ENCODE results near the gene KATNAL1. TPM values are rescaled to one million over a fixed set of nuclear protein-coding genes. Genes with fewer than 3 reads are reported as not detected.
"Not testable (repeated sequence)": the region's sequence is repeated elsewhere in the genome, so short reads cannot be mapped to it uniquely, and the experiment has no call there.

Gene KATNAL1
- total RNA-seq, 2 donors from 2014 or later, result 13.7 to 19.1 TPM

DNA sequence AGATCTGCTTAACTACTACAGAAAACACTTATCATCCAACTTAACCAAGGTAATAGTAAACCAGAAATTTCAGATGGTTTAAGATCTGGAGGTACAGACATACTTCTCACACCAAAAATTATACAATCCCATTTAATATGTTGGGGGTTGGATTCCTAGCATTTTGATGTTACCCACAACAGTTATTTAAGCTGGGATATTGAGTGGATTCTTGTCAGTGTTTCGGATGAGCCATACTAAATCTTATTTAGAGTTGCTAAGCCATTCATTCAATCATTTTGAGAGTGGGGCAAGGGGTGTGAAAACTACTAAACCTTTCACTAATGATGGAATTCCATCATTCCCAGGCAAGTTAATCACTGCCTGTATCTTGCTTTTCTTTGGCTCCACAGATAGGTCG is 40.6 kb downstream of the KATNAL1 start:
- TF ChIP-seq CTCF (IDR thresholded peaks at IDR 0.05), result no peak
- Histone ChIP-seq H3K9me3 (no peaks in the 10 kb centered on the region), H3K27ac (no peak overlapping the region), H3K36me3 (no peaks in the 10 kb centered on the region), H3K27me3 (replicated peaks; ENCODE audit: insufficient read depth) (no peaks in the 10 kb centered on the region), H3K4me1 (ENCODE audit: control insufficient read depth in 1 of 2, low read depth in 2 of 2) (no peaks in the 10 kb centered on the region), H3K4me3 (no peak overlapping the region)
- no peak for DNase-seq (ENCODE audit: low spot score)
- ATAC-seq (ENCODE audit: insufficient number of reproducible peaks, low FRiP score, low read depth), result no peak

DNA sequence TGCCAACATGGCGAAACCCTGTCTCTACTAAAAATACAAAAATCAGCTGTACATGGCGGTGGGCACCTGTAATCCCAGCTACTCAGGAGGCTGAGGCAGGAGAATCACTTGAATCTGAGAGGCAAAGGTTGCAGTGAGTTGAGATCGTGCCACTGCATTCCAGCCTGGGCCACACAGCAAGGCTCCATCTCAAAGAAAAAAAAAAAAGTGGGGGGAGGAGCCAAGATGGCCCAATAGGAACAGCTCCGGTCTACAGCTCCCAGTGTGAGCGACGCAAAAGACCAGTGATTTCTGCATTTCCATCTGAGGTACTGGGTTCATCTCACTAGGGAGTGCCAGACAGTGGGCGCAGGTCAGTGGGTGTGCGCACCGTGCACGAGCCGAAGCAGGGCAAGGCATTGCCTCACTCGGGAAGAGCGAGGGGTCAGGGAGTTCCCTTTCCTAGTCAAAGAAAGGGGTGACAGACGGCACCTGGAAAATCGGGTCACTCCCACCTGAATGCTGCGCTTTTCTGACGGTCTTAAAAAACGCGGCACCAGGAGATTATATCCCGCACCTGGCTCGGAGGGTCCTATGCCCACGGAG is 48.1 kb downstream of the KATNAL1 start:
- H3K27ac ChIP-seq; H3K9me3 ChIP-seq; ATAC-seq (ENCODE audit: insufficient number of reproducible peaks, low FRiP score, low read depth); H3K27me3 ChIP-seq (replicated peaks; ENCODE audit: insufficient read depth); DNase-seq (ENCODE audit: low spot score); H3K36me3 ChIP-seq; H3K4me3 ChIP-seq: not testable (repeated sequence)
- H3K4me1 ChIP-seq (ENCODE audit: control insufficient read depth in 1 of 2, low read depth in 2 of 2), result peaks cover 0 to 13% of the 10 kb centered on the region in 2 donors

GRCh38 chr13:30257468-30258099 is 49.8 kb downstream of the KATNAL1 start:
- Histone ChIP-seq H3K36me3 (no peaks in the 10 kb centered on the region), H3K9me3 (no peaks in the 10 kb centered on the region), H3K27ac (no peak overlapping the region), H3K4me3 (no peak overlapping the region), H3K27me3 (replicated peaks; ENCODE audit: insufficient read depth) (no peaks in the 10 kb centered on the region), H3K4me1 (ENCODE audit: control insufficient read depth in 1 of 2, low read depth in 2 of 2) (peaks cover 0 to 13% of the 10 kb centered on the region in 2 donors)
- no peak for DNase-seq (ENCODE audit: low spot score)
- no peak for TF ChIP-seq CTCF (IDR thresholded peaks at IDR 0.05)
- no peak for ATAC-seq (ENCODE audit: insufficient number of reproducible peaks, low FRiP score, low read depth)

- Histone ChIP-seq H3K27ac (no peak overlapping the region), H3K36me3 (no peaks in the 10 kb centered on the region), H3K4me3 (no peak overlapping the region), H3K27me3 (replicated peaks; ENCODE audit: insufficient read depth) (no peaks in the 10 kb centered on the region), H3K9me3 (no peaks in the 10 kb centered on the region), H3K4me1 (ENCODE audit: control insufficient read depth in 1 of 2, low read depth in 2 of 2) (peaks cover 0 to 13% of the 10 kb centered on the region in 2 donors)
- no peak for TF ChIP-seq CTCF (IDR thresholded peaks at IDR 0.05)
- DNase-seq (ENCODE audit: low spot score) (no peak), ATAC-seq (ENCODE audit: insufficient number of reproducible peaks, low FRiP score, low read depth) (no peak)
Measured at GRCh38 chr13:30256713-30257467, 50.5 kb downstream of the KATNAL1 start.

GRCh38 chr13:30255696-30256095 is 51.7 kb downstream of the KATNAL1 start:
- Histone ChIP-seq H3K4me3 (no peak overlapping the region), H3K9me3 (no peaks in the 10 kb centered on the region), H3K27ac (no peak overlapping the region), H3K4me1 (ENCODE audit: control insufficient read depth in 1 of 2, low read depth in 2 of 2) (peaks cover 0 to 13% of the 10 kb centered on the region in 2 donors), H3K36me3 (no peaks in the 10 kb centered on the region), H3K27me3 (replicated peaks; ENCODE audit: insufficient read depth) (no peaks in the 10 kb centered on the region)
- no peak for ATAC-seq (ENCODE audit: insufficient number of reproducible peaks, low FRiP score, low read depth)
- DNase-seq (ENCODE audit: low spot score), result no peak
- TF ChIP-seq CTCF (IDR thresholded peaks at IDR 0.05), result peak; percentile 12

Measured in thoracic aorta (tissue), 2 donors.